ENCODE data around the gene ITGA3. TPM values are rescaled to one million over a fixed set of nuclear protein-coding genes. Genes with fewer than 3 reads are reported as not detected.

ITGA3 gene
- total RNA-seq, 1 donor from 2014 or later = 17.0 TPM

DNA sequence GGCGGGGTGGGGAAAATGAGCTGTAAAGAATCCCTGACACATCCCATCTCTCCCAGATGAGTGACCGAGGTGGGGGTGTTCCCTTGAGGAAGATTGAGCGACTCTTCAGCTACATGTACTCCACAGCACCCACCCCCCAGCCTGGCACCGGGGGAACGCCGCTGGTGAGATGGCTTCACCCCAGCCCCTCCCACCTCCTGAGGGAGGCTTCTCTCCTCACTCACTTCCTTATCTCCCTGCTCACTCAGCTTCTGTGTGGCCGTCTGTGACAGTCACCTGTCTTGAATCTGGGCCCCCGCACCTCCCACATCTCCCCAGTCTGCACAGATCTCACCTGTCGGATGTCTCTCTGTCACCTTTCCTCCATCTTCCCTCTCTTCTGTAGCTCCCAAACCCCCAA is 52.6 kb downstream of the ITGA3 start:
- H3K4me1 ChIP-seq = peaks cover 63% of the 10 kb centered on the region
- no peak overlapping the region for H3K4me3 ChIP-seq
- H3K9me3 ChIP-seq (replicated peaks) = no peaks in the 10 kb centered on the region
- H3K27ac ChIP-seq (replicated peaks) = peak overlapping the region; percentile 94
- DNase-seq = no peak
- intact Hi-C loops (cut with micrococcal nuclease) = no loop called here
- TF ChIP-seq, protein P1, sequence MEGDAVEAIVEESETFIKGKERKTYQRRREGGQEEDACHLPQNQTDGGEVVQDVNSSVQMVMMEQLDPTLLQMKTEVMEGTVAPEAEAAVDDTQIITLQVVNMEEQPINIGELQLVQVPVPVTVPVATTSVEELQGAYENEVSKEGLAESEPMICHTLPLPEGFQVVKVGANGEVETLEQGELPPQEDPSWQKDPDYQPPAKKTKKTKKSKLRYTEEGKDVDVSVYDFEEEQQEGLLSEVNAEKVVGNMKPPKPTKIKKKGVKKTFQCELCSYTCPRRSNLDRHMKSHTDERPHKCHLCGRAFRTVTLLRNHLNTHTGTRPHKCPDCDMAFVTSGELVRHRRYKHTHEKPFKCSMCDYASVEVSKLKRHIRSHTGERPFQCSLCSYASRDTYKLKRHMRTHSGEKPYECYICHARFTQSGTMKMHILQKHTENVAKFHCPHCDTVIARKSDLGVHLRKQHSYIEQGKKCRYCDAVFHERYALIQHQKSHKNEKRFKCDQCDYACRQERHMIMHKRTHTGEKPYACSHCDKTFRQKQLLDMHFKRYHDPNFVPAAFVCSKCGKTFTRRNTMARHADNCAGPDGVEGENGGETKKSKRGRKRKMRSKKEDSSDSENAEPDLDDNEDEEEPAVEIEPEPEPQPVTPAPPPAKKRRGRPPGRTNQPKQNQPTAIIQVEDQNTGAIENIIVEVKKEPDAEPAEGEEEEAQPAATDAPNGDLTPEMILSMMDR (IDR thresholded peaks at IDR 0.05; ENCODE audit: borderline replicate concordance) = no peak
- peaks cover 58% of the 10 kb centered on the region for H3K36me3 ChIP-seq
- no peaks in the 10 kb centered on the region for H3K27me3 ChIP-seq (ENCODE audit: low read depth)

DNA sequence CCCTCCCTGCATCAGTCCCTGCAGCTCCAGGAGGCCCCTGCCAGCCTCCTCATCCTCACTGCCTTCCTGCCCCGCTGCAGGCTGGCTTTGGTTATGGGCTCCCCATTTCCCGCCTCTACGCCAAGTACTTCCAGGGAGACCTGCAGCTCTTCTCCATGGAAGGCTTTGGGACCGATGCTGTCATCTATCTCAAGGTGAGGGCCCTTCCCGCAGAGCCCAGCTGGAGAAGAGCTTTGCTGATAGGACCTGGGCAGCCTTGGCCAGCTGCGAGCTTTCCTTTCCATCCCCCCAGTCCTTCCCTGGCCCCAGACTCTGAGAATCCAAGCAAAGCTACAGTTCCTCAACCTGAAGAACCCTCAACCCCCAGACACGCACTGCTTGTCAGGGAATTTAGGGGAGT is 53.3 kb downstream of the ITGA3 start:
- H3K4me3 ChIP-seq = no peak overlapping the region
- no peaks in the 10 kb centered on the region for H3K27me3 ChIP-seq (ENCODE audit: low read depth)
- H3K4me1 ChIP-seq = peaks cover 65% of the 10 kb centered on the region
- no peak for DNase-seq
- peaks cover 58% of the 10 kb centered on the region for H3K36me3 ChIP-seq
- no peaks in the 10 kb centered on the region for H3K9me3 ChIP-seq (replicated peaks)
- peak overlapping the region; percentile 94 for H3K27ac ChIP-seq (replicated peaks)
- intact Hi-C loops (cut with micrococcal nuclease) = no loop called here
- TF ChIP-seq, protein P1 (IDR thresholded peaks at IDR 0.05; ENCODE audit: borderline replicate concordance) = no peak

DNA sequence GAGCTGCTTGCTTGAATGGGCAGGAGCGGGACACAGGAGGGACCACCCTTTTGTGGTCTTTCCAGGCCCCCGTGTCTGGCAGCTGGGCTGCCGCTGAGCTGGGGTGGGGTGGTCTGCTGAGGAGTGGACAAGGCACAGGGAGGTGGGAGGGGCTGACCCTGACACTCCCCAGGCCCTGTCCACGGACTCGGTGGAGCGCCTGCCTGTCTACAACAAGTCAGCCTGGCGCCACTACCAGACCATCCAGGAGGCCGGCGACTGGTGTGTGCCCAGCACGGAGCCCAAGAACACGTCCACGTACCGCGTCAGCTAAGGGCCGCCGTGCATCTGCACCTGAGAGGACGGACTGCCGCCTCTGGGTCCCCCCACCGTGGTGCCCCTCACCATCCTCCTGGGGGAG is 53.9 kb downstream of the ITGA3 start:
- TF ChIP-seq, protein P1 (IDR thresholded peaks at IDR 0.05; ENCODE audit: borderline replicate concordance) = no peak
- H3K9me3 ChIP-seq (replicated peaks) = no peaks in the 10 kb centered on the region
- peaks cover 70% of the 10 kb centered on the region for H3K4me1 ChIP-seq
- H3K27me3 ChIP-seq (ENCODE audit: low read depth) = no peaks in the 10 kb centered on the region
- H3K27ac ChIP-seq (replicated peaks) = peak overlapping the region; percentile 94
- DNase-seq = no peak
- H3K36me3 ChIP-seq = peaks cover 53% of the 10 kb centered on the region
- no peak overlapping the region for H3K4me3 ChIP-seq
- intact Hi-C loops (cut with micrococcal nuclease) = no loop called here

DNA sequence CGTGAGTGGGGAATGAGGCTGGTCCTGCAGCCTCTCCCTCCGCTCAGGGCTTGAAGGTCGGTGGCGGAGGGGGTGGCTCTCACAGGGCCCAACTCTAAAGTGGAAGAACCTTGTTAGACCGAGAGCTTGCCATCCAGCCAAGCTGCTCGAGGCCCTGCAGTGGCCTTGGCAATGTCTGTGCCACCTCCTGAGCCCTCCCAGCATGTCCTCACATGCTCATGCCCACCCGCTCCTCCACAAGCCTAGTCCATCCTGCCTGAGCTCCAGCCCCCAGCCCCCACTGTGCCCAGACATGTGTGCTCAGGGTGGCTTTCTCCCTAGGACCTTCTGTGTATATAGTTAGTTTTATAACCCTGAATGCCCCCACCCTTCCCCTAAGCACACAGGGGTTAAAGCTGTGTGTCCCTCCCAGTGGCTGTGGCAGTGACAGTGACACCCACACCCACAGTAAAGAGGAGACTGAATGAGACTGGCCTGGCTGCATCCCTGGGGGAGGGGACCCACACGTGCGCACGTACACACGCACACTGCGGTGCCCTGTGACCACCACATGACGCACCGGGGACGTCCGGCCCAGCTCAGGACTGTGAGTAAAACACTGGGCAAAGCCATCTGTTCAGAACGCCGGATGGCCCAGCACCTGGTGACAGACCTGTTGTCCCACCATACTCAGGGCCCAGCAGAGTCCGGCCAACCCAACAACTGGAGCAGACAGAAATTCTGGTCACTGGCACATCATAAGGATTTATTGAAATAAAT is 54.9 kb downstream of the ITGA3 start:
- H3K4me3 ChIP-seq = peak overlapping the region; percentile 24
- intact Hi-C loops (cut with micrococcal nuclease) = no loop called here
- H3K36me3 ChIP-seq = peaks cover 44% of the 10 kb centered on the region

DNA sequence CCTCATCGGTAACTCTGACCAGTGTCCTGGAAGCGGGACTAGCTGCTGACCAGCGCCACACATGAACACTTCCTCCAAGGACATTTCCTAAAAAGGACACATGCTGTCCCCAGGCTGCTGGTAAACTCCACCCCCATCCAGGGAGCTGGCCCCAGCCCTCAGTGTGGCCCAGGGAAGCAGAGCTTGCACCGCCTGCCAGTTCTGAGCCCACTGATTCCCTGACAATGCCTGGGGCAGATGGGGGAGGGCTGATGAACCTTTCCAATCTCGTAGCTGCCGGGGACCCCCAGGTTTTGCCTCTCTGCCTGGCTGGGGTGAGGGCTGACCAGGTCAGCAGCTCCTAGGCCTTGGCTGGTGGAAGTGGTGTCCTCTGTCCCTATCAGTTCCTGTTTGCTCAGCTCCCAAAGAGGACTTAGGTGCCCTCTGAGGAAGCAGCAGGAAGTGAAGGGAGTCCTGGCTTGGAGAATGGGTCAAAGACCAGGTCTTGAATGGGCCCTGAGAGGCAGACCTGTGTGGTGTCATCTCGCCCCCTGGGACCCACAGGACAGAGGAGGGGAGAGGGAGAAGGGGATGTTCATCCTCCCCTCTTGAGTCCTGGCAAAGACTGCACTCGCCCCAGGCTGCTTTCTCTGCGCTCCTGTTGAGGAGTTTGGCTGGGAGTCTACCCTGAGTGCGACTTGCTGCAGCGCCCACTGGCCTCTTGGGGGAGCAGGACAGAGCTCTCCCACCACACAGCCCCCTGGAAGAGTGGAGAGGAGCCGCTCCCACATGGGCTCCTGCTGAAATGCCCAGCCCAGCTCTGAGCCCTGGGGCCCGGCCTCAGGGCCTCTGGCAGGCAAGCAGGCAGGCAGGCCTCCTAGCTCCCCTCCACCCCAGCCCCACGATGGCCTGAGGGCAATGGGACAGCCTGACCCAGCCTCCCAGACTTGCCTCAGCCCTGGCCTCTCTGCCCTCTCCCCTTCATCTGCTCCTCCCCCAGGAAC is 56.1 kb downstream of the ITGA3 start:
- intact Hi-C loops (cut with micrococcal nuclease) = no loop called here
- Histone ChIP-seq H3K27ac (replicated peaks) (peak overlapping the region; percentile 94), H3K4me1 (peaks cover 85% of the 10 kb centered on the region), H3K4me3 (peak overlapping the region; percentile 24), H3K9me3 (replicated peaks) (no peaks in the 10 kb centered on the region), H3K36me3 (peaks cover 32% of the 10 kb centered on the region), H3K27me3 (ENCODE audit: low read depth) (no peaks in the 10 kb centered on the region)
- DNase-seq = peak; percentile 77
- TF ChIP-seq, protein P1 (IDR thresholded peaks at IDR 0.05; ENCODE audit: borderline replicate concordance) = no peak

More for the DNA sequence above, 54.9 kb downstream of the ITGA3 start:
- TF ChIP-seq, protein P1 (IDR thresholded peaks at IDR 0.05; ENCODE audit: borderline replicate concordance) = no peak
- peak; percentile 80 for DNase-seq
- Histone ChIP-seq H3K27ac (replicated peaks) (peak overlapping the region; percentile 94), H3K27me3 (ENCODE audit: low read depth) (no peaks in the 10 kb centered on the region), H3K9me3 (replicated peaks) (no peaks in the 10 kb centered on the region), H3K4me1 (peaks cover 80% of the 10 kb centered on the region)

Data from left ventricle myocardium inferior (tissue), 1 donor.